CD14-positive monocyte (primary cell): Measurements from ENCODE around the gene LYRM1. TPM values are rescaled to one million over a fixed set of nuclear protein-coding genes. Genes with fewer than 3 reads are reported as not detected.

ENCODE experiments used
- DNase-seq, 3 donors: peaks; one replicate each; pipeline ENCODE4 v3.0.0-alpha.2; 2011 to 2022
- H2AFZ ChIP-seq: 2 replicates; pipeline ENCODE4 v1.6.0; 2012; ENCODE audit warnings: mild to moderate bottlenecking, low read depth, low read length, inconsistent platforms; ENCODE audit not compliant: insufficient read depth, poor library complexity, severe bottlenecking
- H3K27ac ChIP-seq, 2 donors: 1 replicate in 1 of 2; 2 replicates in 1 of 2; pipeline ENCODE4 v1.5.1; 2012 to 2013; ENCODE audit warnings: low read length in 2 of 2, control low read depth in 1 of 2, inconsistent platforms in 1 of 2, low read depth in 1 of 2, mild to moderate bottlenecking in 1 of 2
- H3K27me3 ChIP-seq, 2 donors: one replicate each; pipeline versions ENCODE4 v1.6.0 to v1.6.1; 2011 to 2013; ENCODE audit warnings: low read length in 2 of 2; ENCODE audit not compliant: control insufficient read depth in 2 of 2, insufficient read depth in 2 of 2
- H3K36me3 ChIP-seq, 2 donors: replicated peaks in 1 of 2; 1 replicate in 1 of 2; 2 replicates in 1 of 2; pipeline versions ENCODE4 v1.5.1 to v1.6.1; 2012 to 2013; ENCODE audit warnings: low read length in 2 of 2, control low read depth in 1 of 2, inconsistent platforms in 1 of 2, mild to moderate bottlenecking in 1 of 2; ENCODE audit not compliant: insufficient read depth in 2 of 2, control insufficient read depth in 1 of 2
- H3K4me1 ChIP-seq, 2 donors: 1 replicate in 1 of 2; 2 replicates in 1 of 2; pipeline versions ENCODE4 v1.5.1 to v1.6.1; 2012 to 2013; ENCODE audit warnings: low read length in 2 of 2, control low read depth in 1 of 2, inconsistent platforms in 1 of 2, mild to moderate bottlenecking in 1 of 2, moderate library complexity in 1 of 2; ENCODE audit not compliant: insufficient read depth in 2 of 2, control insufficient read depth in 1 of 2
- H3K4me2 ChIP-seq: replicated peaks from 2 replicates; pipeline ENCODE3; 2012; ENCODE audit warnings: low read length, moderate library complexity, mild to moderate bottlenecking; ENCODE audit not compliant: poor library complexity, severe bottlenecking; ENCODE audit errors: extremely low read depth
- H3K4me3 ChIP-seq, 3 experiments: fragments of 200-600 bp in 1 of 3; sonication (generic) in 1 of 3; replicated peaks in 1 of 3; 1 replicate in 2 of 3; 2 replicates in 1 of 3; pipeline ENCODE4 v1.5.1; 2011 to 2013; ENCODE audit warnings: low read length in 3 of 3, mild to moderate bottlenecking in 3 of 3, control low read depth in 2 of 3, low read depth in 2 of 3, inconsistent platforms in 1 of 3, moderate library complexity in 1 of 3
- H3K79me2 ChIP-seq: 2 replicates; pipeline ENCODE4 v1.6.0; 2012; ENCODE audit warnings: mild to moderate bottlenecking, control low read depth, inconsistent platforms, low read length, moderate library complexity; ENCODE audit not compliant: insufficient read depth
- H3K9ac ChIP-seq: 2 replicates; pipeline ENCODE4 v1.6.0; 2017; ENCODE audit warnings: low read length, mild to moderate bottlenecking; ENCODE audit not compliant: insufficient read depth, poor library complexity, severe bottlenecking
- H3K9me3 ChIP-seq, 2 donors: replicated peaks in 1 of 2; 1 replicate in 1 of 2; 2 replicates in 1 of 2; pipeline versions ENCODE4 v1.5.1 to v1.6.1; 2012 to 2013; ENCODE audit warnings: low read length in 2 of 2, control low read depth in 1 of 2; ENCODE audit not compliant: control insufficient read depth in 1 of 2, insufficient read depth in 1 of 2
- H4K20me1 ChIP-seq: 2 replicates; pipeline ENCODE4 v1.6.0; 2012; ENCODE audit warnings: mild to moderate bottlenecking, low read length, control low read depth, moderate library complexity; ENCODE audit not compliant: insufficient read depth
- H3K27ac Mint-ChIP-seq, 7 donors: one replicate each; pipeline ENCODE4 v1.8.0; 2020; ENCODE audit warnings: mild to moderate bottlenecking in 7 of 7, mixed read lengths in 7 of 7, moderate library complexity in 6 of 7, inconsistent platforms in 2 of 7
- H3K27me3 Mint-ChIP-seq, 3 donors: one replicate each; pipeline ENCODE4 v1.8.0; 2021 to 2022; ENCODE audit warnings: low read depth in 3 of 3, mild to moderate bottlenecking in 3 of 3, mixed read lengths in 3 of 3, moderate library complexity in 3 of 3, inconsistent platforms in 1 of 3
- H3K36me3 Mint-ChIP-seq, 2 donors: one replicate each; pipeline ENCODE4 v1.8.0; 2020; ENCODE audit warnings: mixed read lengths in 2 of 2, inconsistent platforms in 1 of 2, mild to moderate bottlenecking in 1 of 2
- H3K4me1 Mint-ChIP-seq: one replicate; pipeline ENCODE4 v1.8.0; 2020; ENCODE audit warnings: mild to moderate bottlenecking, mixed read lengths
- H3K4me3 Mint-ChIP-seq, 2 donors: one replicate each; pipeline ENCODE4 v1.8.0; 2020; ENCODE audit warnings: mild to moderate bottlenecking in 2 of 2, mixed read lengths in 2 of 2, moderate library complexity in 1 of 2
- H3K9me3 Mint-ChIP-seq, 7 donors: one replicate each; pipeline ENCODE4 v1.8.0; 2020 to 2022; ENCODE audit warnings: mixed read lengths in 7 of 7, mild to moderate bottlenecking in 6 of 7, moderate library complexity in 6 of 7, inconsistent platforms in 2 of 7
- WGBS: methylation state at CpG from one replicate; pipeline ENCODE4 v1.1.5; 2013; ENCODE audit warnings: missing lambda C conversion rate; ENCODE audit not compliant: insufficient coverage; 5-methylcytosine and 5-hydroxymethylcytosine counted together
- intact Hi-C, 2 donors: fragments of 100-400 bp; cut with micrococcal nuclease; formaldehyde crosslinking; loops; one replicate each; pipeline versions ENCODE4 v1.15.0 to v1.15.1; 2023
- polyA plus RNA-seq, 3 donors: library from polyadenylated mRNA; depleted of rRNA in 1 of 3; unstranded in 2 of 3; stranded (reverse) in 1 of 3; fragments of 300-500 nt in 2 of 3; fragments of >200 nt in 1 of 3; fragmentation: Illumina TruSeq in 2 of 3; gene quantifications; 1 replicate in 2 of 3; 2 replicates in 1 of 3; pipeline ENCODE4 v1.2.3, GENCODE V29; 2012 to 2021
- TF ChIP-seq, protein P1 (sequence below): fragments of 200-600 bp; IDR thresholded peaks from one replicate; pipeline ENCODE4 v1.8.0; 2022; ENCODE audit warnings: antibody characterized with exemption, mild to moderate bottlenecking

Gene LYRM1
- polyA plus RNA-seq, 3 donors: 14.8 to 29.5 (median 25.5) TPM

DNA sequence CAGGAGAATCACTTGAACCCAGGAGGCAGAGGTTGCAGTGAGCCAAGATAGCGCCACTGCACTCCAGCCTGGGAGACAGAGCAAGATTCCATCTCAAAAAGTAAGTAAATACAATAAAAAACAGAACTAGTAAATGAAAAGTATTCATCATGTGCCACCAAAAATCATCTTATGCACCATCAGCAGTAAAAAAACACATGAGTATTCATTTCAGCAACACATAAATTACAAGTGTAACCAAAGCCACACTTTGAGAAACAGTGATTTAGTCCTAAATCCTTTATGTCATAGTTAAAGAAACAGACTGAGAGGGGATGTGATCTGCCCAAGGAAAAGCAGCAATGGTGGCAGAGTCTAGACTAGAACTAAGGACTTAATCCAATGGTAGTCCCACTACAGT is 13.4 kb upstream of the LYRM1 start:
- intact Hi-C loops: no loop called here
- no peak overlapping the region for H3K9ac ChIP-seq
- H3K4me3 ChIP-seq: no peak overlapping the region
- H3K27me3 ChIP-seq: no peaks in the 10 kb centered on the region
- TF ChIP-seq, protein P1, sequence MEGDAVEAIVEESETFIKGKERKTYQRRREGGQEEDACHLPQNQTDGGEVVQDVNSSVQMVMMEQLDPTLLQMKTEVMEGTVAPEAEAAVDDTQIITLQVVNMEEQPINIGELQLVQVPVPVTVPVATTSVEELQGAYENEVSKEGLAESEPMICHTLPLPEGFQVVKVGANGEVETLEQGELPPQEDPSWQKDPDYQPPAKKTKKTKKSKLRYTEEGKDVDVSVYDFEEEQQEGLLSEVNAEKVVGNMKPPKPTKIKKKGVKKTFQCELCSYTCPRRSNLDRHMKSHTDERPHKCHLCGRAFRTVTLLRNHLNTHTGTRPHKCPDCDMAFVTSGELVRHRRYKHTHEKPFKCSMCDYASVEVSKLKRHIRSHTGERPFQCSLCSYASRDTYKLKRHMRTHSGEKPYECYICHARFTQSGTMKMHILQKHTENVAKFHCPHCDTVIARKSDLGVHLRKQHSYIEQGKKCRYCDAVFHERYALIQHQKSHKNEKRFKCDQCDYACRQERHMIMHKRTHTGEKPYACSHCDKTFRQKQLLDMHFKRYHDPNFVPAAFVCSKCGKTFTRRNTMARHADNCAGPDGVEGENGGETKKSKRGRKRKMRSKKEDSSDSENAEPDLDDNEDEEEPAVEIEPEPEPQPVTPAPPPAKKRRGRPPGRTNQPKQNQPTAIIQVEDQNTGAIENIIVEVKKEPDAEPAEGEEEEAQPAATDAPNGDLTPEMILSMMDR: no peak
- H3K9me3 ChIP-seq: no peaks in the 10 kb centered on the region
- no peaks in the 10 kb centered on the region for H3K27me3 Mint-ChIP-seq
- H3K9me3 Mint-ChIP-seq: no peaks in the 10 kb centered on the region
- peaks cover 38% of the 10 kb centered on the region in 2 donors for H3K36me3 Mint-ChIP-seq
- H3K4me2 ChIP-seq: no peak overlapping the region
- no peak overlapping the region for H3K27ac ChIP-seq
- no peak overlapping the region for H2AFZ ChIP-seq
- H3K27ac Mint-ChIP-seq: no peak overlapping the region
- peaks cover 12% of the 10 kb centered on the region for H3K4me1 Mint-ChIP-seq
- peaks cover 0 to 28% of the 10 kb centered on the region in 2 donors for H3K36me3 ChIP-seq
- peaks cover 8% of the 10 kb centered on the region for H3K79me2 ChIP-seq
- no CpG with 5 or more reads among the region's 1 CpG for WGBS
- peaks cover 0 to 5% of the 10 kb centered on the region in 2 donors for H3K4me1 ChIP-seq
- no peak overlapping the region for H3K4me3 Mint-ChIP-seq
- no peak for DNase-seq
- peaks cover 31% of the 10 kb centered on the region for H4K20me1 ChIP-seq

DNA sequence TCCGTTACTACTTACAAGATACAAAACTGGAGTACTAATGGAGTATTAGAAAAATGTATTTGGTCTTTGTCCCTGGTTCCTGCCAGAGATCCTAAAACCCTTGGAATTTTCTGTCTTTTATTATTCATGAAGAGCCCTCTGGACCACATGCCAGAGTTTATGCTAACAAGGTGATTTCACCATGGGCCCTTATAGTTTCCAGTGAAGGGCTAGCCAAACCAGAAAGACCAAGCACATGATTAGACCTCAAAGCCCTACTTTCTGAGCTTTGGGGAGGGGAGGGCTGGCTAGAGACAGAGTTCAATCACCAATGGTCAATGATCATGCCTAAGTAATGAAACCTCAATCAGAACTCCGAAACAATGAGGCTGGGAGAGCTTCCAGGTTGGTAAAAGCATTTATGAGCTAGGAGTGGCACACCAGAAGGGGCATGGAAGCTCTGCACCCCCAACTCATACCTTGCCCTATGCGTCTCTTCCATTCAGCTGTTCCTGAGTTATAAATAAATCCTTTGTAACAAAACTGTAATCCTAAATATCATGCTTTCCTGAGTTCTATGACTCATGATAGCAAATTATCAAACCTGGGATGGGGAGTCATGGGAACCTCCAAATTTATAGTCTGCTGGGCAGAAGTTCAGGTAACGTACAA is 10.8 kb upstream of the LYRM1 start:
- Mint-ChIP-seq H3K4me1 (peaks cover 4% of the 10 kb centered on the region), H3K27me3 (no peaks in the 10 kb centered on the region), H3K9me3 (no peaks in the 10 kb centered on the region), H3K4me3 (no peak overlapping the region), H3K36me3 (peaks cover 41 to 46% of the 10 kb centered on the region in 2 donors), H3K27ac (peak overlapping the region in 1 of 7 donors; percentile 42)
- Histone ChIP-seq H4K20me1 (peaks cover 27% of the 10 kb centered on the region), H3K4me2 (no peak overlapping the region), H2AFZ (no peak overlapping the region), H3K4me1 (no peaks in the 10 kb centered on the region), H3K4me3 (no peak overlapping the region), H3K9ac (no peak overlapping the region), H3K36me3 (peaks cover 0 to 54% of the 10 kb centered on the region in 2 donors), H3K79me2 (peaks cover 24% of the 10 kb centered on the region), H3K27ac (no peak overlapping the region), H3K27me3 (no peaks in the 10 kb centered on the region), H3K9me3 (no peaks in the 10 kb centered on the region)
- no peak for DNase-seq
- intact Hi-C loops: loop anchor here in 1 of 2 donors (10.0 kb wide), 1 partner anchor 145 kb away; the partner anchor contains the start of gene THUMPD1
- 100% methylated on average over 1 of the region's 4 CpGs for WGBS
- TF ChIP-seq, protein P1: no peak
